IMR-90 (cell line): ENCODE measurements around the gene MTHFD2L. TPM values are rescaled to one million over a fixed set of nuclear protein-coding genes. Genes with fewer than 3 reads are reported as not detected.

Source experiments
- ATAC-seq: fragments of 200-7000 bp; cut with Tn5 transposase; 2 replicates; pipeline ENCODE4 v1.9.1; 2020; ENCODE audit warnings: low read depth, mild to moderate bottlenecking, moderate library complexity
- BruUV-seq: library from RNA; stranded (reverse); fragments of 400-500 nt; replicated peaks from 2 replicates; lab custom pipeline; 2021; lab: Mats Ljungman, UMichigan
- CTCF ChIA-PET: fragments of 300-600 bp; formaldehyde crosslinking; extraction: SDS; loops from one replicate; lab custom pipeline; 2021; ENCODE audit warnings: antibody characterized with exemption; lab: Yijun Ruan, JAX
- POLR2A ChIA-PET: fragments of 300-600 bp; sonication (Branson Sonifier 250); formaldehyde crosslinking; loops from one replicate; lab custom pipeline; 2022; ENCODE audit warnings: antibody characterized with exemption; ENCODE audit not compliant: unreplicated experiment; lab: Charles Lee
- DNase-seq: peaks from one replicate; pipeline ENCODE4 v3.0.0; 2013
- H2AFZ ChIP-seq: replicated peaks from 2 replicates; pipeline ENCODE3; 2013; ENCODE audit warnings: low read length, mild to moderate bottlenecking; ENCODE audit not compliant: poor library complexity
- H2AK5ac ChIP-seq: 2 replicates; pipeline ENCODE4 v1.6.1; 2013; ENCODE audit warnings: low read depth, low read length, inconsistent platforms
- H2AK9ac ChIP-seq: replicated peaks from 2 replicates; pipeline ENCODE3; 2013; ENCODE audit warnings: mild to moderate bottlenecking, low read depth, low read length, moderate library complexity; ENCODE audit not compliant: poor library complexity
- H2BK120ac ChIP-seq: 2 replicates; pipeline ENCODE4 v1.6.1; 2013; ENCODE audit warnings: low read depth, low read length, inconsistent platforms
- H2BK15ac ChIP-seq: 3 replicates; pipeline ENCODE4 v1.6.1; 2013; ENCODE audit warnings: low read depth, low read length, inconsistent platforms
- H2BK20ac ChIP-seq: 2 replicates; pipeline ENCODE4 v1.6.1; 2013; ENCODE audit warnings: low read depth, mild to moderate bottlenecking, inconsistent platforms, low read length, moderate library complexity
- H2BK5ac ChIP-seq: 2 replicates; pipeline ENCODE4 v1.6.1; 2013; ENCODE audit warnings: mild to moderate bottlenecking, low read depth, low read length, inconsistent platforms; ENCODE audit not compliant: poor library complexity, severe bottlenecking
- H3K14ac ChIP-seq: replicated peaks from 2 replicates; pipeline ENCODE4 v1.6.1; 2013; ENCODE audit warnings: low read depth, low read length, inconsistent platforms
- H3K18ac ChIP-seq: 2 replicates; pipeline ENCODE4 v1.6.1; 2013; ENCODE audit warnings: low read depth, low read length, control low read depth
- H3K23ac ChIP-seq: 2 replicates; pipeline ENCODE4 v1.6.1; 2013; ENCODE audit warnings: low read depth, low read length, inconsistent platforms
- H3K27ac ChIP-seq: 2 replicates; pipeline ENCODE4 v1.5.1; 2013; ENCODE audit warnings: mild to moderate bottlenecking, control low read depth, low read length; ENCODE audit not compliant: insufficient read depth
- H3K27me3 ChIP-seq: 2 replicates; pipeline ENCODE4 v1.6.1; 2013; ENCODE audit warnings: low read length; ENCODE audit not compliant: control insufficient read depth, insufficient read depth
- H3K36me3 ChIP-seq: 2 replicates; pipeline ENCODE4 v1.6.1; 2013; ENCODE audit warnings: low read length, mixed read lengths; ENCODE audit not compliant: control insufficient read depth, insufficient read depth
- H3K4ac ChIP-seq: 2 replicates; pipeline ENCODE4 v1.6.1; 2013; ENCODE audit warnings: low read depth, low read length, inconsistent platforms
- H3K4me1 ChIP-seq: 2 replicates; pipeline ENCODE4 v1.6.1; 2013; ENCODE audit warnings: low read length, mixed read lengths; ENCODE audit not compliant: control insufficient read depth, insufficient read depth
- H3K4me2 ChIP-seq: 2 replicates; pipeline ENCODE4 v1.6.1; 2013; ENCODE audit warnings: low read depth, mild to moderate bottlenecking, control low read depth, low read length, moderate library complexity
- H3K4me3 ChIP-seq: 2 replicates; pipeline ENCODE4 v1.5.1; 2013; ENCODE audit warnings: low read depth, mild to moderate bottlenecking, control low read depth, low read length, moderate library complexity; ENCODE audit not compliant: insufficient read depth
- H3K56ac ChIP-seq: 2 replicates; pipeline ENCODE4 v1.6.1; 2013; ENCODE audit warnings: low read length, inconsistent platforms; ENCODE audit not compliant: insufficient read depth; ENCODE audit errors: extremely low read depth
- H3K79me1 ChIP-seq, 2 experiments: 2 replicates each; pipeline ENCODE4 v1.6.1; 2013; ENCODE audit warnings: low read length in 2 of 2, inconsistent platforms in 1 of 2, low read depth in 1 of 2
- H3K9ac ChIP-seq: 2 replicates; pipeline ENCODE4 v1.6.1; 2013; ENCODE audit warnings: low read depth, low read length, control low read depth
- H3K9me1 ChIP-seq: 2 replicates; pipeline ENCODE4 v1.6.1; 2013; ENCODE audit warnings: low read length, inconsistent platforms; ENCODE audit not compliant: insufficient read depth
- H3K9me3 ChIP-seq: 2 replicates; pipeline ENCODE4 v1.6.1; 2013; ENCODE audit warnings: low read length; ENCODE audit not compliant: control insufficient read depth, insufficient read depth
- H4K20me1 ChIP-seq: 2 replicates; pipeline ENCODE4 v1.6.1; 2013; ENCODE audit warnings: low read length, inconsistent platforms; ENCODE audit not compliant: insufficient read depth
- H4K5ac ChIP-seq: 2 replicates; pipeline ENCODE4 v1.6.1; 2013; ENCODE audit warnings: mild to moderate bottlenecking, low read depth, low read length, control low read depth
- H4K8ac ChIP-seq, 2 experiments: 2 replicates each; pipeline ENCODE4 v1.6.1; 2013; ENCODE audit warnings: low read depth in 2 of 2, low read length in 2 of 2, control low read depth in 1 of 2, inconsistent platforms in 1 of 2
- H4K91ac ChIP-seq: 2 replicates; pipeline ENCODE4 v1.6.1; 2013; ENCODE audit warnings: low read depth, low read length, inconsistent platforms; ENCODE audit not compliant: insufficient read depth
- CEBPB ChIP-seq: IDR thresholded peaks from 2 replicates; pipeline ENCODE4 v1.6.1; 2012; ENCODE audit warnings: low read depth, low read length, improper control_type of control experiment
- FOS ChIP-seq: fragments of 150-350 bp; IDR thresholded peaks from 2 replicates; pipeline ENCODE4 v1.6.1; 2016; ENCODE audit warnings: low read depth, low read length
- MAFK ChIP-seq: IDR thresholded peaks from 2 replicates; pipeline ENCODE4 v1.6.1; 2012; ENCODE audit warnings: low read depth, low read length, improper control_type of control experiment
- MAZ ChIP-seq: IDR thresholded peaks from 2 replicates; pipeline ENCODE4 v1.6.1; 2012; ENCODE audit warnings: low read depth, mild to moderate bottlenecking, low read length, improper control_type of control experiment, moderate library complexity, borderline replicate concordance
- NFE2L2 ChIP-seq: fragments of 150-350 bp; IDR thresholded peaks from 2 replicates; pipeline ENCODE4 v1.6.1; 2016; ENCODE audit warnings: low read depth, mild to moderate bottlenecking, low read length
- POLR2A ChIP-seq: IDR thresholded peaks from 2 replicates; pipeline ENCODE4 v1.6.1; 2012; ENCODE audit warnings: mild to moderate bottlenecking, low read depth, low read length
- RAD21 ChIP-seq: IDR thresholded peaks from 2 replicates; pipeline ENCODE4 v1.6.1; 2012; ENCODE audit warnings: low read length, improper control_type of control experiment
- SMC3 ChIP-seq: fragments of 150-350 bp; IDR thresholded peaks from 2 replicates; pipeline ENCODE4 v1.6.1; 2016; ENCODE audit warnings: low read depth, mild to moderate bottlenecking, antibody characterized with exemption, low read length, moderate library complexity
- WGBS, 2 experiments: methylation state at CpG; one replicate each; pipeline versions ENCODE4 v1.1.5 to v1.1.7; 2013; ENCODE audit warnings: missing lambda C conversion rate in 2 of 2; ENCODE audit not compliant: insufficient read length in 1 of 2; ENCODE audit errors: extremely low coverage in 2 of 2; 5-methylcytosine and 5-hydroxymethylcytosine counted together
- dilution Hi-C: fragments of 300-500 bp; cut with HindIII; formaldehyde crosslinking; loops from one replicate; pipeline ENCODE4 v1.14.3; 2018; ENCODE audit warnings: low sequenced_read_pairs; ENCODE audit not compliant: unreplicated experiment
- in situ Hi-C: fragments of 300-500 bp; cut with MboI; formaldehyde crosslinking; loops from 3 replicates; pipeline ENCODE4 v1.14.3; 2019; ENCODE audit warnings: low sequenced_read_pairs, inconsistent platforms, mixed read lengths
- intact Hi-C: fragments of 100-400 bp; cut with micrococcal nuclease; formaldehyde crosslinking; loops from 2 replicates; pipeline ENCODE4 v1.10.0; 2022
- polyA plus RNA-seq, 3 experiments: library from polyadenylated mRNA; depleted of rRNA; stranded (reverse); fragments of >200 nt; gene quantifications; 2 replicates each; pipeline ENCODE4 v1.2.3, GENCODE V29; 2012; ENCODE audit warnings: low replicate concordance in 1 of 3
- total RNA-seq: library from RNA; depleted of rRNA; stranded (reverse); fragments of >200 nt; gene quantifications from 2 replicates; pipeline ENCODE4 v1.2.3, GENCODE V29; 2012
- TF ChIP-seq, protein P1 (sequence below): fragments of 150-350 bp; IDR thresholded peaks from 2 replicates; pipeline ENCODE4 v1.6.1; 2016; ENCODE audit warnings: low read depth, mild to moderate bottlenecking, low read length, moderate library complexity, borderline replicate concordance
- TF ChIP-seq, protein P2 (sequence below): fragments of 150-350 bp; IDR thresholded peaks from 2 replicates; pipeline ENCODE4 v1.6.1; 2017; ENCODE audit warnings: mild to moderate bottlenecking, antibody characterized with exemption, low read length, low read depth

The MTHFD2L gene
- total and polyA plus RNA-seq, 2 of the 4 experiments (the other 2 are of a cell fraction): 2.8 to 4.3 TPM

DNA sequence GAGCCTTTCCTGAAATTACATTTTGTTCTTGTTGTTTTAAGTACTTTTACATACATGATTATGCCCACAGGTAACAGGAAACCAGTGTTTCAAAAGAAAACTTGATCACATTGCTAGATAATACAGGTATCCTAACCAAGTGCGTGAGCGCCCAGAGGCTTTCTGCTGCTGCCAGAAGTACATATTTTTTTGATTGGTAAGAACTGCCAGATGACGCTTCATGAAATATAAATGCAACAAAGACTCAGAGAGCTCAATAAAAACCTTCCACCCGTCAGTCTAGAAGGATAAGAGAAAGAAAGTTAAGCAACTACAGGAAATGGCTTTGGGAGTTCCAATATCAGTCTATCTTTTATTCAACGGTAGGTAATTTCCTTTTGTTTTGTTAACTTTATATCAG lies 150.3 kb downstream of the MTHFD2L start, which contains the start of gene EPGN:
Gene EPGN, plus strand, starts transcription at position 256 of the 400 bp plus-strand sequence. Its CDS starts 64 bp downstream, at position 320.
- Histone ChIP-seq H2AK9ac (no peak within 1 kb of the TSS), H3K27ac (no peak within 1 kb of the TSS), H3K4me1 (no peaks in the 10 kb centered on the region), H3K9me3 (no peaks in the 10 kb centered on the region), H3K4ac (no peak within 1 kb of the TSS), H3K4me3 (no peak within 1 kb of the TSS), H2AFZ (no peak within 1 kb of the TSS), H3K36me3 (no peaks in the 10 kb centered on the region), H3K4me2 (no peak within 1 kb of the TSS), H2BK5ac (no peak within 1 kb of the TSS), H3K9ac (no peak within 1 kb of the TSS), H4K20me1 (no peaks in the 10 kb centered on the region), H3K14ac (no peak within 1 kb of the TSS), H3K56ac (no peak within 1 kb of the TSS), H3K23ac (no peak within 1 kb of the TSS), H3K79me1 (no peaks in the 10 kb centered on the region), H4K5ac (no peak within 1 kb of the TSS), H2AK5ac (no peak within 1 kb of the TSS), H2BK15ac (no peak within 1 kb of the TSS), H2BK120ac (no peak within 1 kb of the TSS), H4K8ac (no peak within 1 kb of the TSS), H4K91ac (no peak within 1 kb of the TSS), H3K9me1 (no peaks in the 10 kb centered on the region), H3K18ac (no peak within 1 kb of the TSS), H3K27me3 (no peaks in the 10 kb centered on the region), H2BK20ac (no peak within 1 kb of the TSS)
- BruUV-seq: no TSS peak
- ATAC-seq: no peak
- TF ChIP-seq FOS (no peak), POLR2A (no peak), MAZ (no peak), MAFK (no peak), NFE2L2 (no peak), CEBPB (no peak), SMC3 (no peak), RAD21 (no peak)
- TF ChIP-seq, protein P1, sequence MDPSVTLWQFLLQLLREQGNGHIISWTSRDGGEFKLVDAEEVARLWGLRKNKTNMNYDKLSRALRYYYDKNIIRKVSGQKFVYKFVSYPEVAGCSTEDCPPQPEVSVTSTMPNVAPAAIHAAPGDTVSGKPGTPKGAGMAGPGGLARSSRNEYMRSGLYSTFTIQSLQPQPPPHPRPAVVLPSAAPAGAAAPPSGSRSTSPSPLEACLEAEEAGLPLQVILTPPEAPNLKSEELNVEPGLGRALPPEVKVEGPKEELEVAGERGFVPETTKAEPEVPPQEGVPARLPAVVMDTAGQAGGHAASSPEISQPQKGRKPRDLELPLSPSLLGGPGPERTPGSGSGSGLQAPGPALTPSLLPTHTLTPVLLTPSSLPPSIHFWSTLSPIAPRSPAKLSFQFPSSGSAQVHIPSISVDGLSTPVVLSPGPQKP: no peak
- TF ChIP-seq, protein P2, sequence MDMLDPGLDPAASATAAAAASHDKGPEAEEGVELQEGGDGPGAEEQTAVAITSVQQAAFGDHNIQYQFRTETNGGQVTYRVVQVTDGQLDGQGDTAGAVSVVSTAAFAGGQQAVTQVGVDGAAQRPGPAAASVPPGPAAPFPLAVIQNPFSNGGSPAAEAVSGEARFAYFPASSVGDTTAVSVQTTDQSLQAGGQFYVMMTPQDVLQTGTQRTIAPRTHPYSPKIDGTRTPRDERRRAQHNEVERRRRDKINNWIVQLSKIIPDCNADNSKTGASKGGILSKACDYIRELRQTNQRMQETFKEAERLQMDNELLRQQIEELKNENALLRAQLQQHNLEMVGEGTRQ: no peak
- no CpG with 5 or more reads among the region's 5 CpGs for WGBS, 2 experiments
- intact Hi-C loops: no loop called here
- CTCF ChIA-PET: no interaction called here
- POLR2A ChIA-PET: no interaction called here
- dilution Hi-C loops: no loop called here
- in situ Hi-C loops: loop anchor here (25.0 kb wide), 1 partner anchor 646 kb away; no protein-coding TSS in a partner anchor
- DNase-seq: no peak
